K562 (cell line): ENCODE results near the gene TRIM65. TPM values are rescaled to one million over a fixed set of nuclear protein-coding genes. Genes with fewer than 3 reads are reported as not detected.
A peak's percentile ranks its signal among the peaks of the same experiment; 100 is the strongest.

Source experiments
- BHLHE40 ChIP-seq: IDR thresholded peaks from 2 replicates; pipeline ENCODE4 v1.6.1; 2011; ENCODE audit warnings: low read length, improper control_type of control experiment
- CHD1 ChIP-seq: fragments of 200-600 bp; sonication (generic); IDR thresholded peaks from one replicate; pipeline ENCODE4 v1.6.1; 2012; ENCODE audit warnings: mild to moderate bottlenecking, moderate library complexity, low read length, inconsistent platforms
- CTCF ChIP-seq, 3 experiments: IDR thresholded peaks in 2 of 3; conservative IDR thresholded peaks in 1 of 3; 2 replicates each; pipeline ENCODE4 v1.5.1; 2011 to 2012; ENCODE audit warnings: low read length in 3 of 3, mild to moderate bottlenecking in 3 of 3, control low read depth in 2 of 3, improper control_type of control experiment in 1 of 3, inconsistent platforms in 1 of 3, low read depth in 1 of 3, mixed read lengths in 1 of 3, moderate library complexity in 1 of 3; ENCODE audit not compliant: insufficient read depth in 2 of 3
- FOXK1 ChIP-seq: sonication (generic); formaldehyde crosslinking; IDR thresholded peaks from 2 replicates; pipeline ENCODE4 v1.8.0; 2022; ENCODE audit warnings: missing genetic modification reagents, mild to moderate bottlenecking, borderline replicate concordance
- LCOR ChIP-seq: sonication (generic); formaldehyde crosslinking; IDR thresholded peaks from 2 replicates; pipeline ENCODE4 v1.8.0; 2022; ENCODE audit warnings: mild to moderate bottlenecking, missing genetic modification reagents
- NR2F6 ChIP-seq: fragments of 450-650 bp; formaldehyde crosslinking; IDR thresholded peaks from 2 replicates; pipeline ENCODE4 v1.4.0; 2020; ENCODE audit warnings: mild to moderate bottlenecking
- POLR2AphosphoS5 ChIP-seq: IDR thresholded peaks from 2 replicates; pipeline ENCODE4 v1.6.1; 2011; ENCODE audit warnings: mild to moderate bottlenecking, low read depth, low read length, moderate library complexity; ENCODE audit not compliant: control insufficient read depth, insufficient read depth
- SIN3A ChIP-seq, 2 experiments: fragments of 150-350 bp in 1 of 2; IDR thresholded peaks; 2 replicates each; pipeline ENCODE4 v1.6.1; 2011 to 2016; ENCODE audit warnings: borderline replicate concordance in 2 of 2, low read depth in 2 of 2, low read length in 2 of 2, mild to moderate bottlenecking in 2 of 2, moderate library complexity in 2 of 2; ENCODE audit not compliant: control insufficient read depth in 1 of 2
- ZBTB40 ChIP-seq, 2 experiments: fragments of 450-650 bp in 1 of 2; sonication (generic) in 1 of 2; formaldehyde crosslinking in 1 of 2; IDR thresholded peaks; 2 replicates each; pipeline versions ENCODE4 v1.7.1 to v1.9.0; 2016 to 2022; ENCODE audit warnings: inconsistent platforms in 1 of 2, mild to moderate bottlenecking in 1 of 2, missing genetic modification reagents in 1 of 2
- polyA plus RNA-seq, 8 experiments: library from polyadenylated mRNA; depleted of rRNA in 4 of 8; stranded (reverse) in 5 of 8; unstranded in 3 of 8; fragments of >200 nt; fragmentation: Nextera tagmentation in 2 of 8; fragmentation: Illumina TruSeq in 1 of 8; extraction: Ambion mirVana in 2 of 8; extraction: Trizol in 1 of 8; gene quantifications; 2 replicates each; pipeline versions ENCODE4 v1.2.1 to v1.2.3, GENCODE V29; 2011 to 2014; ENCODE audit warnings: inconsistent platforms in 1 of 8, missing spikeins in 1 of 8
- total RNA-seq, 7 experiments: library from RNA; depleted of rRNA in 6 of 7; stranded (reverse); fragments of >200 nt in 6 of 7; fragmentation: Illumina TruSeq in 2 of 7; extraction: Trizol in 2 of 7; gene quantifications; 2 replicates each; pipeline versions ENCODE4 v1.2.1 to v1.2.3, GENCODE V29; 2011 to 2021; ENCODE audit warnings: low replicate concordance in 1 of 7
- TF ChIP-seq, protein P1 (sequence below): sonication (generic); IDR thresholded peaks from 2 replicates; pipeline ENCODE4 v1.6.1; 2016
- TF ChIP-seq, protein P2 (sequence below): fragments of 250-450 bp; sonication (Bioruptor Pico); IDR thresholded peaks from 2 replicates; pipeline ENCODE4 v1.5.0; 2020; ENCODE audit warnings: mild to moderate bottlenecking

TRIM65 gene
- total and polyA plus RNA-seq, 9 of the 15 experiments (the other 6 are each of a cell fraction or from before 2014, with no cell fraction given), result 2.8 to 45.7 (median 22.9) TPM

GRCh38 chr17:75895370-75896155 is 1.2 kb downstream of the TRIM65 start (continued):
- TF ChIP-seq ZBTB40 (IDR thresholded peaks at IDR 0.05) (peak; percentile 62; the same call in 1 of the 2 replicates), ZBTB40 (CRISPR knock-in tag; IDR thresholded peaks at IDR 0.05) (no peak), CHD1 (peak; percentile 24), NR2F6 (CRISPR knock-in tag) (no peak), CTCF (IDR thresholded peaks at IDR 0.05 in 2 of 3, conservative IDR thresholded peaks at IDR 0.05 in 1 of 3; ENCODE audit: insufficient read depth in 2 of 3, low read depth in 1 of 3, low read length in 3 of 3) (peak in 2 of 3 experiments; percentile 26 to 50; a peak in 5 of 6 replicates), FOXK1 (no peak), LCOR (CRISPR knock-in tag) (0 out of 2 replicates have a peak, but pooled peaks have one; percentile 15), SIN3A (IDR thresholded peaks at IDR 0.05; ENCODE audit: borderline replicate concordance in 2 of 2, control insufficient read depth in 1 of 2, low read depth in 2 of 2, low read length in 2 of 2) (0 out of 4 replicates have a peak, but pooled peaks of 1 of the 2 experiments have one; percentile 8), POLR2AphosphoS5 (0 out of 2 replicates have a peak, but pooled peaks have one; percentile 22), BHLHE40 (no peak)
- TF ChIP-seq, protein P1, sequence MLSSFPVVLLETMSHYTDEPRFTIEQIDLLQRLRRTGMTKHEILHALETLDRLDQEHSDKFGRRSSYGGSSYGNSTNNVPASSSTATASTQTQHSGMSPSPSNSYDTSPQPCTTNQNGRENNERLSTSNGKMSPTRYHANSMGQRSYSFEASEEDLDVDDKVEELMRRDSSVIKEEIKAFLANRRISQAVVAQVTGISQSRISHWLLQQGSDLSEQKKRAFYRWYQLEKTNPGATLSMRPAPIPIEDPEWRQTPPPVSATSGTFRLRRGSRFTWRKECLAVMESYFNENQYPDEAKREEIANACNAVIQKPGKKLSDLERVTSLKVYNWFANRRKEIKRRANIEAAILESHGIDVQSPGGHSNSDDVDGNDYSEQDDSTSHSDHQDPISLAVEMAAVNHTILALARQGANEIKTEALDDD, result no peak
- TF ChIP-seq, protein P2, sequence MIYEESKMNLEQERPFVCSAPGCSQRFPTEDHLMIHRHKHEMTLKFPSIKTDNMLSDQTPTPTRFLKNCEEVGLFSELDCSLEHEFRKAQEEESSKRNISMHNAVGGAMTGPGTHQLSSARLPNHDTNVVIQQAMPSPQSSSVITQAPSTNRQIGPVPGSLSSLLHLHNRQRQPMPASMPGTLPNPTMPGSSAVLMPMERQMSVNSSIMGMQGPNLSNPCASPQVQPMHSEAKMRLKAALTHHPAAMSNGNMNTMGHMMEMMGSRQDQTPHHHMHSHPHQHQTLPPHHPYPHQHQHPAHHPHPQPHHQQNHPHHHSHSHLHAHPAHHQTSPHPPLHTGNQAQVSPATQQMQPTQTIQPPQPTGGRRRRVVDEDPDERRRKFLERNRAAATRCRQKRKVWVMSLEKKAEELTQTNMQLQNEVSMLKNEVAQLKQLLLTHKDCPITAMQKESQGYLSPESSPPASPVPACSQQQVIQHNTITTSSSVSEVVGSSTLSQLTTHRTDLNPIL (CRISPR knock-in tag), result 0 out of 2 replicates have a peak, but pooled peaks have one; percentile 13
